ENCODE data around the gene TMEM17. TPM values are rescaled to one million over a fixed set of nuclear protein-coding genes. Genes with fewer than 3 reads are reported as not detected.

Gene TMEM17
- total and polyA plus RNA-seq, 10 donors: 0.22 to 2.6 (median 0.69) TPM; not detected in 1

GRCh38 chr2:62492048-62492447 is 13.9 kb downstream of the TMEM17 start:
- H3K36me3 ChIP-seq: no peaks in the 10 kb centered on the region
- WGBS, 5 donors: 70 to 94% (median 87%) methylated on average over 2 of the region's 2 CpGs
- intact Hi-C loops (cut with DNase I; ENCODE audit: low total_unique reads): no loop called here
- no peaks in the 10 kb centered on the region for H3K4me1 ChIP-seq
- H3K27ac ChIP-seq: no peak overlapping the region
- no peak for DNase-seq
- H3K4me3 ChIP-seq: no peak overlapping the region
- TF ChIP-seq CTCF (IDR thresholded peaks at IDR 0.05 in 8 of 11, conservative IDR thresholded peaks at IDR 0.05 in 3 of 11): no peak
- TF ChIP-seq POLR2AphosphoS5 (IDR thresholded peaks at IDR 0.05): no peak
- no peak for TF ChIP-seq POLR2A (IDR thresholded peaks at IDR 0.05)
- no peaks in the 10 kb centered on the region for H3K27me3 ChIP-seq (replicated peaks in 1 of 7)
- H3K9me3 ChIP-seq: no peaks in the 10 kb centered on the region

GRCh38 chr2:62489702-62490101 is 16.3 kb downstream of the TMEM17 start:
- intact Hi-C loops (cut with DNase I; ENCODE audit: low total_unique reads): no loop called here
- DNase-seq: no peak
- WGBS, 5 donors: 75 to 92% (median 86%) methylated on average over 1 of the region's 1 CpG
- peaks cover 0 to 7% (median 0%) of the 10 kb centered on the region in 6 donors for H3K4me1 ChIP-seq
- TF ChIP-seq POLR2A (IDR thresholded peaks at IDR 0.05) (no peak), POLR2AphosphoS5 (IDR thresholded peaks at IDR 0.05) (no peak), CTCF (IDR thresholded peaks at IDR 0.05 in 8 of 11, conservative IDR thresholded peaks at IDR 0.05 in 3 of 11) (no peak)
- H3K27me3 ChIP-seq (replicated peaks in 1 of 7): no peaks in the 10 kb centered on the region
- H3K9me3 ChIP-seq: no peaks in the 10 kb centered on the region
- no peak overlapping the region for H3K27ac ChIP-seq
- no peaks in the 10 kb centered on the region for H3K36me3 ChIP-seq
- no peak overlapping the region for H3K4me3 ChIP-seq

GRCh38 chr2:62489162-62489561 is 16.8 kb downstream of the TMEM17 start:
- Histone ChIP-seq H3K9me3 (no peaks in the 10 kb centered on the region), H3K36me3 (no peaks in the 10 kb centered on the region), H3K4me3 (no peak overlapping the region), H3K4me1 (peaks cover 0 to 7% (median 0%) of the 10 kb centered on the region in 6 donors), H3K27ac (no peak overlapping the region), H3K27me3 (replicated peaks in 1 of 7) (no peaks in the 10 kb centered on the region)
- whole genome bisulfite sequencing, 5 donors: 75 to 87% (median 85%) methylated on average over 4 of the region's 4 CpGs
- intact Hi-C loops (cut with DNase I; ENCODE audit: low total_unique reads): no loop called here
- TF ChIP-seq CTCF (IDR thresholded peaks at IDR 0.05 in 8 of 11, conservative IDR thresholded peaks at IDR 0.05 in 3 of 11) (no peak), POLR2AphosphoS5 (IDR thresholded peaks at IDR 0.05) (no peak), POLR2A (IDR thresholded peaks at IDR 0.05) (no peak)
- no peak for DNase-seq

DNA sequence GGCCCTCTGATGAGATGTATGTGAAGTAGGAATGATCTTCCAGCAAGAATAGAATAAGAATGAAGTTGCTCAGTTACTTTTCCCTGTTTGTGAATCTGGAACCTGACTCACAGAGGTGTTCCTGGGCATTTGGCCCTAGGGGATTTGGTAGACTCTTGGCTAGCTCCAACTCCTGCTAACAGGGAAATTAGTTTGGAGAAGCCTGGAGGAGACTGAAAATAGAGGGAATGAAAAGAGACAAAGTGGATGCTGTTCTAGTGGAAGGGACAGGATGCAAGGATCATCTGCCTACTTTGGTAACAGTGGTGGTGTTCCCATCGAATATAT is 19.6 kb downstream of the TMEM17 start:
- TF ChIP-seq POLR2A (IDR thresholded peaks at IDR 0.05) (no peak), POLR2AphosphoS5 (IDR thresholded peaks at IDR 0.05) (no peak), CTCF (IDR thresholded peaks at IDR 0.05 in 8 of 11, conservative IDR thresholded peaks at IDR 0.05 in 3 of 11) (no peak)
- intact Hi-C loops (cut with DNase I; ENCODE audit: low total_unique reads): no loop called here
- DNase-seq: no peak
- Histone ChIP-seq H3K27me3 (replicated peaks in 1 of 7) (no peaks in the 10 kb centered on the region), H3K36me3 (no peaks in the 10 kb centered on the region), H3K4me1 (peaks cover 0 to 7% (median 0%) of the 10 kb centered on the region in 6 donors), H3K9me3 (no peaks in the 10 kb centered on the region), H3K27ac (peak overlapping the region in 2 of 8 donors; percentile 2 to 7), H3K4me3 (no peak overlapping the region)
- 53 to 79% (median 79%) methylated on average over 1 of the region's 1 CpG for WGBS, 5 donors

Measured in spleen (tissue), 11 donors.